ENCODE results near the gene KAT14.
"Not testable (repeated sequence)": the region's sequence is repeated elsewhere in the genome, so short reads cannot be mapped to it uniquely, and the experiment has no call there.

The KAT14 gene

GRCh38 chr20:18225632-18226031 lies 88.0 kb downstream of the KAT14 start:
- H3K27me3 ChIP-seq (ENCODE audit: low read length): no peaks in the 10 kb centered on the region
- no peaks in the 10 kb centered on the region for H3K79me2 ChIP-seq (ENCODE audit: insufficient read depth, low read length)
- H4K20me1 ChIP-seq (ENCODE audit: low read depth, low read length): no peaks in the 10 kb centered on the region
- no peak overlapping the region for H3K9ac ChIP-seq (ENCODE audit: low read length)
- TF ChIP-seq CTCF (IDR thresholded peaks at IDR 0.05; ENCODE audit: insufficient read depth, low read length, poor library complexity, severe bottlenecking) (no peak), EZH2phosphoT487 (conservative IDR thresholded peaks at IDR 0.05; ENCODE audit: low read length) (no peak)
- no peaks in the 10 kb centered on the region for H3F3A ChIP-seq (ENCODE audit: insufficient read depth)
- H3K9me2 ChIP-seq (replicated peaks; ENCODE audit: insufficient read depth, low read length): no peaks in the 10 kb centered on the region
- no peak overlapping the region for H3K4me3 ChIP-seq (ENCODE audit: insufficient read depth, low read length, poor library complexity, severe bottlenecking)
- no peaks in the 10 kb centered on the region for H3K36me3 ChIP-seq (ENCODE audit: low read length)
- no peak overlapping the region for H3K27ac ChIP-seq (ENCODE audit: low read depth, low read length)
- H3K9me3 ChIP-seq (ENCODE audit: insufficient read depth, low read length): no peaks in the 10 kb centered on the region
- H2AFZ ChIP-seq (ENCODE audit: low read depth, low read length, severe bottlenecking): no peak overlapping the region
- H3K4me2 ChIP-seq (ENCODE audit: low read depth, low read length, poor library complexity, severe bottlenecking): no peak overlapping the region

- not testable (repeated sequence) for H3K27me3 ChIP-seq (ENCODE audit: low read length); H3F3A ChIP-seq (ENCODE audit: insufficient read depth); H3K27ac ChIP-seq (ENCODE audit: low read depth, low read length); H2AFZ ChIP-seq (ENCODE audit: low read depth, low read length, severe bottlenecking); H3K9me3 ChIP-seq (ENCODE audit: insufficient read depth, low read length); H3K4me2 ChIP-seq (ENCODE audit: low read depth, low read length, poor library complexity, severe bottlenecking); H3K9ac ChIP-seq (ENCODE audit: low read length); H4K20me1 ChIP-seq (ENCODE audit: low read depth, low read length); H3K36me3 ChIP-seq (ENCODE audit: low read length); H3K79me2 ChIP-seq (ENCODE audit: insufficient read depth, low read length); H3K4me3 ChIP-seq (ENCODE audit: insufficient read depth, low read length, poor library complexity, severe bottlenecking); H3K9me2 ChIP-seq (replicated peaks; ENCODE audit: insufficient read depth, low read length)
Observed at GRCh38 chr20:18226741-18227140, 89.1 kb downstream of the KAT14 start.

GRCh38 chr20:18233408-18233943 lies 95.8 kb downstream of the KAT14 start:
- no peaks in the 10 kb centered on the region for H3F3A ChIP-seq (ENCODE audit: insufficient read depth)
- H3K79me2 ChIP-seq (ENCODE audit: insufficient read depth, low read length): no peaks in the 10 kb centered on the region
- H3K9me2 ChIP-seq (replicated peaks; ENCODE audit: insufficient read depth, low read length): no peaks in the 10 kb centered on the region
- no peak overlapping the region for H3K9ac ChIP-seq (ENCODE audit: low read length)
- H3K4me3 ChIP-seq (ENCODE audit: insufficient read depth, low read length, poor library complexity, severe bottlenecking): no peak overlapping the region
- H3K36me3 ChIP-seq (ENCODE audit: low read length): no peaks in the 10 kb centered on the region
- no peak overlapping the region for H2AFZ ChIP-seq (ENCODE audit: low read depth, low read length, severe bottlenecking)
- TF ChIP-seq EZH2phosphoT487 (conservative IDR thresholded peaks at IDR 0.05; ENCODE audit: low read length) (no peak), CTCF (IDR thresholded peaks at IDR 0.05; ENCODE audit: insufficient read depth, low read length, poor library complexity, severe bottlenecking) (no peak)
- H3K9me3 ChIP-seq (ENCODE audit: insufficient read depth, low read length): no peaks in the 10 kb centered on the region; the same call in 1 of the 2 replicates
- H4K20me1 ChIP-seq (ENCODE audit: low read depth, low read length): no peaks in the 10 kb centered on the region
- H3K4me2 ChIP-seq (ENCODE audit: low read depth, low read length, poor library complexity, severe bottlenecking): no peak overlapping the region
- no peaks in the 10 kb centered on the region for H3K27me3 ChIP-seq (ENCODE audit: low read length)
- H3K27ac ChIP-seq (ENCODE audit: low read depth, low read length): no peak overlapping the region
